ENCODE measurements around the gene ULK4. TPM values are rescaled to one million over a fixed set of nuclear protein-coding genes. Genes with fewer than 3 reads are reported as not detected.
"Not testable (repeated sequence)": the region's sequence is repeated elsewhere in the genome, so short reads cannot be mapped to it uniquely, and the experiment has no call there.

Gene ULK4
- total RNA-seq, 4 donors from 2014 or later, result 15.8 to 20.6 (median 16.3) TPM

- DNase-seq (ENCODE audit: low spot score), result no peak
- no peak for TF ChIP-seq CTCF (IDR thresholded peaks at IDR 0.05)
- ATAC-seq (ENCODE audit: low FRiP score), result no peak
Measured at GRCh38 chr3:41847679-41848078, 114.2 kb downstream of the ULK4 start.

DNA sequence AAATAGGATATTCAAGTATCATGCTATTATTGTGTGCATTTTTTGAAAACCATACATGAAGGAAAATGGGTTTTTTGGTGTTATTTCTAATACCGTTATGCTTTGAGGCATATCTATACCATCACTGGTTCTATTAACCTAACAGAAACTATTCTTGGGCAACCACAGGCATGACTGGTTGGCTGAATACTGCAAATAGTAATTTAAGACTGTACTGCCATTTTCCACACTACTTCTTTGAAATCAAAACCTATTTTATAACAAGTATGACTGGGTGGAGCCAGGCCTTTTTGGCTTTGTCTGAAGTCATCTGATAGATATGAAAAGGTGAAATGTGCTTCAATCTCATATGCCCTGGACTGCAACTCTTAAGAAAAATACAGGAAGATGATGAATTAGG, 115.1 kb downstream of the ULK4 start:
- TF ChIP-seq CTCF (IDR thresholded peaks at IDR 0.05), result no peak
- DNase-seq (ENCODE audit: low spot score), result no peak
- ATAC-seq (ENCODE audit: low FRiP score), result no peak

DNA sequence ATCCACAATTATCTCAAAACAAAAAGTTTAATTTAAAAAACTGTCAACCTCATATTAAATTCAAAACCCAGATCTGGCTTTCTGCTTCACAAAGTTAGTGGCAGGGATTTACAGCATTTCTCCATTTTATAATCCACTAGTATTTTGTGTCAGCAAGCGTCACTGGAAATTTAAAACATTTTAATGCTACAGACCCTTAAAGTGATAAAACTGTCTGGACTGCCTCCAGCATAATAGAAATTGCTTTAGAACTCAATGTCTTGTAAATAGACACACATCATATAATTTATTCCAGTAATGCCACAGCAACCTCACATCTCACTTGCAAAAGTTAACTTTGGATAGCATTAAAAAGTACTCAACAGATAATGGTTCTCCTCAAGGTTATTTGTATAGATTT, 116.1 kb downstream of the ULK4 start:
- no peak for TF ChIP-seq CTCF (IDR thresholded peaks at IDR 0.05)
- DNase-seq (ENCODE audit: low spot score), result no peak
- ATAC-seq (ENCODE audit: low FRiP score), result no peak

- not testable (repeated sequence) for DNase-seq (ENCODE audit: low spot score); ATAC-seq (ENCODE audit: low FRiP score)
Measured at GRCh38 chr3:41844256-41844655, 117.6 kb downstream of the ULK4 start.

- ATAC-seq (ENCODE audit: low FRiP score); DNase-seq (ENCODE audit: low spot score): not testable (repeated sequence)
Measured at GRCh38 chr3:41840936-41841668, 120.8 kb downstream of the ULK4 start.

GRCh38 chr3:41836360-41837134, 125.4 kb downstream of the ULK4 start:
- no peak for TF ChIP-seq CTCF (IDR thresholded peaks at IDR 0.05)
- no peak for DNase-seq (ENCODE audit: low spot score)
- no peak for ATAC-seq (ENCODE audit: low FRiP score)

- ATAC-seq (ENCODE audit: low FRiP score), result no peak
- no peak for DNase-seq (ENCODE audit: low spot score)
- TF ChIP-seq CTCF (IDR thresholded peaks at IDR 0.05), result no peak
Measured at GRCh38 chr3:41833628-41834027, 128.3 kb downstream of the ULK4 start.

DNA sequence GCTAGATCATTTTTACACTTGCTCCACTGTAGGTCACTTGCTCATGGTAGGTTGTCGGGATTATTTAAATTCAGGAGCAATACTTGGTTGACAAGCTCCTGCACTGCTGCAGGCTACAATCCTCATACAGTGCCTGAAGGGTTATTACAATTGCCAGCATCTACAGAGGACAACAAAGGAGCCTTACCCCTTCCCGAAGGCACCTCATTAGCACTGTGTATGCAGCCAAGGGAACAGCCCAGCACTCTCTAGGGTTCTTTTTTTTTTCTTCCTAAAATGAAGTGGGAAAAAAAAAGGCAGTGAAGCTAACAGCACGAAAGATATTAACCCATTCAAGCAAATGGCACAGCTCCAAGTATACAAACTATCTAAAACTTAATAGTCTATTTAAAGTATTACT, 142.7 kb downstream of the ULK4 start:
- TF ChIP-seq CTCF (IDR thresholded peaks at IDR 0.05), result no peak
- DNase-seq (ENCODE audit: low spot score) (no peak), ATAC-seq (ENCODE audit: low FRiP score) (no peak)

Data from omental fat pad (tissue), 4 donors.